ENCODE measurements around the gene RNF130.
A peak's percentile ranks its signal among the peaks of the same experiment; 100 is the strongest.

RNF130 gene

GRCh38 chr5:180071531-180072255 is at the start of gene RNF130:
TSS of gene RNF130 (minus strand) at chr5:180071759. CDS start at chr5:180071702, 57 bp downstream.
- TF ChIP-seq GATA1 (IDR thresholded peaks at IDR 0.05; ENCODE audit: low read depth, low read length) (no peak), POLR2A (IDR thresholded peaks at IDR 0.05; ENCODE audit: low read length) (peak; percentile 76)
- peak; percentile 93 for DNase-seq

- no peak for DNase-seq
- TF ChIP-seq POLR2A (IDR thresholded peaks at IDR 0.05; ENCODE audit: low read length), result no peak
- no peak for TF ChIP-seq GATA1 (IDR thresholded peaks at IDR 0.05; ENCODE audit: low read depth, low read length)
Measured at GRCh38 chr5:180120237-180121101, 48.9 kb upstream of the RNF130 start.

- TF ChIP-seq POLR2A (IDR thresholded peaks at IDR 0.05; ENCODE audit: low read length), result no peak
- no peak for TF ChIP-seq GATA1 (IDR thresholded peaks at IDR 0.05; ENCODE audit: low read depth, low read length)
- DNase-seq, result no peak
Measured at GRCh38 chr5:180119903-180120236, 48.3 kb upstream of the RNF130 start.

- DNase-seq, result no peak
- TF ChIP-seq POLR2A (IDR thresholded peaks at IDR 0.05; ENCODE audit: low read length) (no peak), GATA1 (IDR thresholded peaks at IDR 0.05; ENCODE audit: low read depth, low read length) (no peak)
Measured at GRCh38 chr5:180119031-180119902, 47.7 kb upstream of the RNF130 start.

- TF ChIP-seq GATA1 (IDR thresholded peaks at IDR 0.05; ENCODE audit: low read depth, low read length), result no peak
- no peak for TF ChIP-seq POLR2A (IDR thresholded peaks at IDR 0.05; ENCODE audit: low read length)
Measured at GRCh38 chr5:180118391-180118791, 46.8 kb upstream of the RNF130 start.

GRCh38 chr5:180117000-180117725 is 45.6 kb upstream of the RNF130 start:
- no peak for DNase-seq
- TF ChIP-seq GATA1 (IDR thresholded peaks at IDR 0.05; ENCODE audit: low read depth, low read length) (no peak), POLR2A (IDR thresholded peaks at IDR 0.05; ENCODE audit: low read length) (no peak)

More at GRCh38 chr5:180118391-180118791, 46.8 kb upstream of the RNF130 start:
- no peak for DNase-seq

- TF ChIP-seq POLR2A (IDR thresholded peaks at IDR 0.05; ENCODE audit: low read length), result no peak
- TF ChIP-seq GATA1 (IDR thresholded peaks at IDR 0.05; ENCODE audit: low read depth, low read length), result no peak
- no peak for DNase-seq
Measured at GRCh38 chr5:180116077-180116999, 44.8 kb upstream of the RNF130 start.

- DNase-seq, result no peak
- no peak for TF ChIP-seq POLR2A (IDR thresholded peaks at IDR 0.05; ENCODE audit: low read length)
- no peak for TF ChIP-seq GATA1 (IDR thresholded peaks at IDR 0.05; ENCODE audit: low read depth, low read length)
Measured at GRCh38 chr5:180115326-180116076, 43.9 kb upstream of the RNF130 start.

GRCh38 chr5:180114304-180115003 is 42.9 kb upstream of the RNF130 start:
- no peak for DNase-seq
- TF ChIP-seq POLR2A (IDR thresholded peaks at IDR 0.05; ENCODE audit: low read length), result no peak
- no peak for TF ChIP-seq GATA1 (IDR thresholded peaks at IDR 0.05; ENCODE audit: low read depth, low read length)

GRCh38 chr5:180113660-180114303 is 42.2 kb upstream of the RNF130 start:
- DNase-seq, result no peak
- no peak for TF ChIP-seq POLR2A (IDR thresholded peaks at IDR 0.05; ENCODE audit: low read length)
- TF ChIP-seq GATA1 (IDR thresholded peaks at IDR 0.05; ENCODE audit: low read depth, low read length), result no peak

All from erythroblast (primary cell).